ENCODE measurements around the gene PPAT.
"Not testable (repeated sequence)": the region's sequence is repeated elsewhere in the genome, so short reads cannot be mapped to it uniquely, and the experiment has no call there.

PPAT gene

GRCh38 chr4:56435140-56435926, at the start of gene PPAT:
TSS of gene PPAT (minus strand) at chr4:56435615. CDS start at chr4:56435477, 138 bp downstream.
- DNase-seq (ENCODE audit: low read depth in 2 of 2): peak; percentile 97 to 98

DNA sequence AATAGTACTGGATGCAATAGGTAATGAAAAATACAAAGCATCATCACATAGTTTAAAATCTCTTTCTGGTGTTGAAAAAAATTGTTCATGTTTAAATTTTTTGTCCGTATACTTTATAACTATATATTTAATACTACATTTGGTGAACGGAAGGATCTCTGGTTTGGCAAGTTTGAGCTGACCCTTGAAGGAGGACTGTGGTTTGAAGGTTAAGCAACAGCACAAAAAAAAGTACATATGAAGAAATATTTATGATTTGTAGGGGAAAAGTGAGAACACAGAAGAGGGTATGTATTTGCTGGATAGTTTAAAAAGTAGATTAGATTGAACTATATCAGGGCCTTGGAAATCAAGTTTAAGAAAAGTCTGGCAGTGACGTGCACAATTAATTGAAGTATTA, 45.3 kb upstream of the PPAT start:
- DNase-seq (ENCODE audit: low read depth in 2 of 2): no peak

- no peak for DNase-seq (ENCODE audit: low read depth in 2 of 2)
These were observed 41.8 kb upstream of the PPAT start for GRCh38 chr4:56477192-56477702.

GRCh38 chr4:56475917-56476316, 40.5 kb upstream of the PPAT start:
- no peak for DNase-seq (ENCODE audit: low read depth in 2 of 2)

- no peak for DNase-seq (ENCODE audit: low read depth in 2 of 2)
These were observed 34.2 kb upstream of the PPAT start for GRCh38 chr4:56469489-56470210.

DNA sequence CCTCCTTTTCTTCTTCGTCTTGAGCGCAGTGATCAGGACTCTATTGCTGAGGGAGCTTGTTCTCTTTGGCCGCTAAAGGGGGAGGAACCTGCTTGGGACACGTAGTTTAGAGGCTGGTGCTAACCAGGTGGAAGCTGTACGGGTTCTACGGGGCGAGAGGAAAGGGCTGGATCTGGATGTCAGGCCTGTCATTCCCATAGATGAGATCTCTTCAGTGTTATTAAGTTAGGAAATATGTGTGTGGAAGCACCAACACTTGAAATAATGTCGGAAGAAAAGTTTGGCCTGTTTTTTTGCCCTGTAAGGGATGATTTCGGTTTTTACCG, 32.6 kb upstream of the PPAT start:
- DNase-seq (ENCODE audit: low read depth in 2 of 2): no peak

DNA sequence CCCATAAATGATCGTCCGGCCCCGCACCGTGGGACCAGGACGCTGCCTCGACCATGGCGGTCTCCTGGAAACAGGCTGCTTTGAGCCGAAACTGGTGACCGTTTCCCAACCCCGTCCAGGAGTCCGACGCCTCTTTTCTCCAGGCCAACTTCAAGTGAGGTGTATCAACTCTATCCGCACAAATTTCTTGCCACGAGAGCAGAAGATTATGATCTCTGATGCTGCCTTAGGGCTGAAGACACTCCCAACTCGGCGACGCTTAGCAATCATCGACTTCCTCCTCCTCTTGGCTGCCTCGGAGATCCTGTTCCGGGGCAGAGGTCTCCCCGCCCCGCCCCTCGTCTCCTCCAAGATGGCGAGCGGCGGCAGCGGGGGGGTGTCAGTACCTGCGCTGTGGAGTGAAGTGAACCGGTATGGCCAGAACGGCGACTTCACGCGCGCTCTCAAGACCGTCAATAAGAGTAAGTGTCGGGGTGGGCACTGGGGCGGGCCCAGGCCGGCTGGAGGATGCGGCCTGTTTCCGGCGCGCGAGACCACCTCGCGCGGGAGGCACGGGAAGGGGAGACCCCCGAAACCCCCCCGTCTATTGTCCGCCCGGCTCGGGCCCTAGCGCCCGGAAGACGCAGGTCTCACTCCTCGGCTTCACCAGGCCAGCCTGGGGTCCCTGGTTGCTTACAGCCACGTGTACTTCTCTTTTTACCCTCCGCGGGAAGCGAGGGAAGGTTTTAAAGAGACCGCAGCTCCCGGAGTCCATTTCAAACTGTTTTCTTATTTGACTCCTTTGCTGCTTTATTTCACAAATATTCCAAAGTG, 32.1 kb upstream of the PPAT start, which contains the start of gene SRP72:
Gene SRP72 (plus strand): TSS at position 334 of the 813 bp plus-strand sequence. CDS start 19 bp downstream, at position 353.
- peak; percentile 71 to 75 for DNase-seq (ENCODE audit: low read depth in 2 of 2)

DNA sequence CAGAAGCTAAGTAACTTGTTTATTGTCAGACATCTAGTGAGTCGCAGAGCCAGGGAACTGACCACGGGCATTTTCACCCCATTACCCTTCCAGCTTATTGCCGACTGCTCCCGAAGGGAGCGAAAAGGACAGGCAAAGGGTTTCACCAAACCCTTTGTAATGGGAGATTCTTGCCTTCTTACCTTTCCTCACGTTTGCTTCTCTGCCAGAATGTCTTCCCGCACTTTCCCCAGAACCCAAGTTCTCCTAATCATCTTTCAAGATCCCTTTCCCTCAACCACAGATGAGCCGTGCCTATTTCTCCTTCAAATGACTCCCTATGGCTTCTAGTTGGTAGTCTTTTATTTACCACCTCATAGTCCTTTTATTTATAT, 31.5 kb upstream of the PPAT start:
- DNase-seq (ENCODE audit: low read depth in 2 of 2): no peak

GRCh38 chr4:56466296-56466761, 30.9 kb upstream of the PPAT start:
- not testable (repeated sequence) for DNase-seq (ENCODE audit: low read depth in 2 of 2)

- no peak for DNase-seq (ENCODE audit: low read depth in 2 of 2)
These were observed 30.3 kb upstream of the PPAT start for GRCh38 chr4:56465599-56466295.

DNA sequence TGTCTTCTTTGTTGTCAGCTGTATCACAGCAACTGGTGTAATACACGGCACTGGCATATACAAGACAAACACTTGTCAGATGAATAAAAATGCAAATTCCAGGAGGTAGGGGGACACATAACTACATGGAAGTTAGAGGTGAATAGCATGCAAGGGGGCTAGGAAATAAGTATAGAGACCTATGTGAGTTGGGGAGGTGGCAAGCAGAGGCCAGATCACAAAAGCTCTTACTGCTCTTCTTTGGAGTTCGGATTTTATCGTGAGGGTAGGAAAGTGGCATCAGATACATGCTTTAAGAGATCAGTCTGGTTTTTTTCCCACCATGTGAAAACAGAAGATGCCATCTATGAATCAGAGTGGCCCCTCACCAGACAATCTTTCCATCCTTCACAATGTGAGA, 29.2 kb upstream of the PPAT start:
- no peak for DNase-seq (ENCODE audit: low read depth in 2 of 2)

DNA sequence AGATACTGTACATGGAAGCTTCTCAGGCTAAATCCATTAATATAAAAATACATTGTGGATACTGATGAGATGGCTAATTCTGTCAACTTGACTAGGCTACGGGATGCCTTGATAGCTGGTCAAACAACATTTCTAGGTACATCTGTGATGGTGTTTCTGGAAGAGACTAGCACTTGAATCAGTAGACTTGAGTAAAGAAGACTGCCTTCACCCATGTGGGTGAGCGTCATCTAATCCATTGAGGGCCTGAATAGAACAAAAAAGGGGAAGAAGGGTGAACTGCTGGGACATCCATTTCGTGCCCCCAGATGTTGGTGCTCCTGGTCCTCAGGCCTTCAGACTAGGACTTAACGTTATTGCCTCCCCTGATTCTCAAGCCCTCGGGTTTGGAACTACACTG, 28.3 kb upstream of the PPAT start:
- DNase-seq (ENCODE audit: low read depth in 2 of 2): no peak

GRCh38 chr4:56462157-56462556, 26.7 kb upstream of the PPAT start:
- no peak for DNase-seq (ENCODE audit: low read depth in 2 of 2)

DNA sequence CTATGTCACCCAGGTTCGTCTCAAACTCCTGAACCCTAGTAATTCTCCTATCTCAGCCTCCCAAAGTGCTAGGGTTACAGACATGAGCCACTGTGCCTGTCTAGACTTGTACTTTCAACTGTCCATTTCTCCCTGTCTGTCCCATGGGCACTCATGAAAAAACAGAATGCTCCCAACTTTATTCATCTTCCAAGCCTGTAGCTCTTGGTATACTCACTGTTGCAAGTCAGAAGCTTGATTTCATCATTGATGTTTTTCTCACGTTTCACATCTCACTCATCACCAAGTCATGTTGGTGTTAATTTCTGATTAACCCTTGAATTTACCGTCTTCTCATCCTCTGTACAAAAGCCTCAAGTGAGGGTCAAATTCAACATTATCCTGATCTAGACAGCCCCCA, 24.7 kb upstream of the PPAT start:
- no peak for DNase-seq (ENCODE audit: low read depth in 2 of 2)

DNA sequence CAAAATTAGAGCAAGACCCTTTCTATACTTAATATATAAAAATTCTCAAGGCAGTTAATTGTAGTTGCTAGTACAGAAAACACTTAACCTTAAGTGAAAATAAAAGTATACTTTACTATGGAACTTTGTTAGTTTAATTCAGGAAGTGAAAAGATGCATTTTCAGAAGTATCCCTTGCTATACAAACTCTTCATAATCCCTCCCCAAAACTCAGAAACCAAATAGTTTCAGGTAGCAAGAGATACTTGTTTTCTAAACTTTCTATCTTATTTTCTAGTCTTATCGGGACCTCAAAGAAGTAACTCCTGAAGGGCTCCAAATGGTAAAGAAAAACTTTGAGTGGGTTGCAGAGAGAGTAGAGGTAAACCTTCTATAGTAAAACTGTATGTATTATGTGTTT, 14.9 kb upstream of the PPAT start:
- no peak for DNase-seq (ENCODE audit: low read depth in 2 of 2)

DNA sequence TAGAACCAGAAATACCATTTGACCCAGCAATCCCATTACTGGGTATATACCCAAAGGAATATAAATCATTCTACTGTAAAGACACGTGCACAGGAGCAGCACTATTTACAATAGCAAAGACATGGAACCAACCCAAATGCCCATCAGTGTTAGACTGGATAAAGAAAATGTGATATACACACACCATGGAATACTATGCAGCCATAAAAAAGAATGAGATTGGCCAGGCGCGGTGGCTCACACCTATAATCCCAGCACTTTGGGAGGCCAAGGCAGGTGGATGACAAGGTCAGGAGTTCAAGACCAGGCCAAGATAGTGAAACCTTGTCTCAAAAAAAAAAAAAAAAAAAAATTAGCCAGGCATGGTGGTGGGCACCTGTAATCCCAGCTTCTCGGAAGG, 14.1 kb upstream of the PPAT start:
- DNase-seq (ENCODE audit: low read depth in 2 of 2): not testable (repeated sequence)

DNA sequence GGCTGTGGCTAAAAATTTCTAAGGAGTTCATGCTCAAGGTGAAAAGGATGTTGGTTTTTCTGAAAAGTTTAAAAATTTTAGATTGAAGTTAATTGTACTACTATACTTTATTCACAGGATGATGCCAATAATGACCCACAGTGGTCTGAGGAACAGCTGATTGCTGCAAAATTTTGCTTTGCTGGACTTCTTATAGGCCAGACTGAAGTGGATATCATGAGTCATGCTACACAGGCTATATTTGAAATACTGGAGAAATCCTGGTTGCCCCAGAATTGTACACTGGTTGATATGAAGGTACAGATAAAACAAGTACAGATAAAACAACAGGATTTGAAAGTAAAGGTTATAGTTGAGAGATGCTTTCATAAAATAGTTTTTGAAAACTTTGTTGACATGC, 12.9 kb upstream of the PPAT start:
- no peak for DNase-seq (ENCODE audit: low read depth in 2 of 2)

DNA sequence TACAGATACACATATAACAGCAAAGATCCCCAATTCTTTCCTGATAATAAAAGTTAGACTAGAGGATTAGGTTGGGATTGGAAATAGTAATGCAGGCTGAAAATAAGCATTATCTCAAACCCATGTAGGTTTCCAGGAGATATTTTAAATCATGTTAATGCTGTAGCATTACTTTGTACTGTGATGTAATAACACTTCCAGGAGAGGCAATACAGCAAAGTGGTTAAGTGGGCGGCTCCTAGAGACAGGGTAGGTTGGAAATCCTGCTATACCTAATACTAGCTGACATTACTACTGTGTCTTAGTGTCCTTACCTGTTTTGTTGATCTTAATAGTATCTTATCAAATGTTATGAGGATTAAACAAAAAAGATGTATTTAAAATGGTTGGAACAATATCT, 10.3 kb upstream of the PPAT start:
- DNase-seq (ENCODE audit: low read depth in 2 of 2): no peak

GRCh38 chr4:56444719-56445118, 9.3 kb upstream of the PPAT start:
- DNase-seq (ENCODE audit: low read depth in 2 of 2): no peak

DNA sequence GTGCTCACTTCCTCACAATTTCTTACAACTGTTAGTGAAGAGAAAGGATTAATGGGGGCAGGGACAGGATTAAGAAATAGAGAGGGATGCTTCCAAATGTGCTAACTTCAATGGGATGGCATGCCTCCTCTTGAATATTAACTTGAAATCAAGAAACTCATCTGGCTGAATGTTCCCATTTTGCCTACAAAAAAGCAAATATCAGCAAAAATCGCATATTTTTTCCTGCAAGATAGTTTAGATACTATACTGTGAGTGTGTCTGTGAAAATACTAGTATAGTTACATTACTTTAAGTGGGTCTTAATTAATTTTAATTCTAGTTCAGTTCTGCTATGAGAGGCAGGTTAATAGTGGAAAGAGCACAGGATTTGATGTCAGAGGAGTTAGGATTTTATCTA, 5.6 kb upstream of the PPAT start:
- DNase-seq (ENCODE audit: low read depth in 2 of 2): no peak

GRCh38 chr4:56438766-56439165, 3.4 kb upstream of the PPAT start:
- no peak for DNase-seq (ENCODE audit: low read depth in 2 of 2)
